Measurements from ENCODE around the gene RANBP9. TPM values are rescaled to one million over a fixed set of nuclear protein-coding genes. Genes with fewer than 3 reads are reported as not detected.

Gene RANBP9
- total RNA-seq, 1 donor from 2014 or later = 32.3 TPM

DNA sequence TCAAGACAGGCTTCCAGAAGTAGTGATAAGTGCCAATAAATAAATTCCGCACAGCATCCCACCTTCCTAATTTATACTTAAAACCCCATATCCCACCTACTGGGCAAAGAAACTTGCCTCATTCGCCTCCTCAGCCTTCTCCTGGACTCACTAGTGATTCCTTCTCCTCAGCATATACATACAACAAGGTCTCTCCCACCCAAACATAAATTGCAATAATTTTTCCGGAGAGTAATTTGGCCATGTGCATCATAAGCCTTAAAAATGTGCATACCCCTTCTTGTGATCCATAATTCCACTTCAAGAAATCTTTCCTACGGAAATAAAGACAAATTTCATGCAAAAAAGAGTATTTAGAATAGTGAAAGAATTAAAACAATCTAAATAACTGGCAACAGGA lies 26.8 kb downstream of the RANBP9 start:
- no peak for ATAC-seq
- no peak for DNase-seq (ENCODE audit: missing footprints)
- intact Hi-C loops (cut with DNase I) = no loop called here

DNA sequence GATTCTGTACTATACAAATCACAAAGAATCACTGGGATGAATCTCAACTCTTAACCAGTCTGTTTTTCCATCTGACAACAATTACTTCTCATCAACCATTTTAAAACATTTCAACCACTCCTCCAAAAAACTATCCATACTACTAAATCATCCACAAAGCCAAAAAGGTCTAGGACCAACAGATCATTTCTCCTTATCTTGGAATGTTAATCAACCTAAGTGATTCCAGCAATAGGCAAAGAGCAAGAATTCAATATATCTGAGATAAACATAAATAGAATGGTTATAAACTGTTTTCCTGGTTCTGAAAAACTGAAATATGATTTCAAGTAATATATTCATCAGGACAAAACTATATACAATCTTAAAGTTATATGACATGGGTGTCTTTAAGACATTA lies 28.6 kb downstream of the RANBP9 start:
- DNase-seq (ENCODE audit: missing footprints) = no peak
- ATAC-seq = no peak
- intact Hi-C loops (cut with DNase I) = no loop called here

- no peak for DNase-seq (ENCODE audit: missing footprints)
- intact Hi-C loops (cut with DNase I) = no loop called here
- ATAC-seq = no peak
Measured at GRCh38 chr6:13682346-13682745, 29.3 kb downstream of the RANBP9 start.

DNA sequence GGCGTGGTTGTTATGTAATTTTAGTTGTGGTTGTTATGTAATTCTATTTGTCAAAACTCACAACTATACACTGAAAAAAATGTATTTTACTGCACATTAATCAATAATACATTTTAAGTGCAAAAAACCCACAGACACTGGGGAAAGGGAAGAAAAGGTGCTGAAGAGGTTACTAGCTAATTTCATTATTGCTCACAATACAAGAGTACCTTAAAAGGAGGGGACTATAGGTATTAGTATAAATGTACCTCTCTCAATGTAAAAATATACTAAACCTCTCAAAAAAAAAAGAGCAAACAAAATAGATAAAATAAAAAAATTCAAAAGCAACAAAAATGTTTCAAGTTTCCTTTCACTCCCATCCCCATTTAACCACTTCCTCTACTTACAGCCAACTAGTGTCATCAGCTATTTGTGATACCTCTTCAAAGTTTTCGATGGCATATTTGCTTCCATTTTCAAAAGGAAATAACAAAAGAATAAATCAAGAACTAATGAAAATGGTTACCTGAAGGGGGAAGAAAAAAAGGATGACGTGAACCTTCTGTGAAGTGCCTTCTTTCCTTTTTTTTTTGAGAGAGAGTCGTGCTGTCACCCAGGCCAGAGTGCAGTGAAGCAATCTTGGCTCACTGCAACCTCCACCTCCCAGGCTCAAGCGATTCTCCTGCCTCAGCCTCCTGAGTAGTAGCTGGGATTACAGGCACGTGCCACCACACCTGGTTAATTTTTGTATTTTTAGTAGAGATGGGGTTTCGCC lies 30.2 kb downstream of the RANBP9 start:
- no peak for DNase-seq (ENCODE audit: missing footprints)
- no peak for ATAC-seq
- intact Hi-C loops (cut with DNase I) = no loop called here

- DNase-seq (ENCODE audit: missing footprints) (no peak), ATAC-seq (no peak)
- intact Hi-C loops (cut with DNase I) = no loop called here
Measured at GRCh38 chr6:13680448-13680968, 31.1 kb downstream of the RANBP9 start.

DNA sequence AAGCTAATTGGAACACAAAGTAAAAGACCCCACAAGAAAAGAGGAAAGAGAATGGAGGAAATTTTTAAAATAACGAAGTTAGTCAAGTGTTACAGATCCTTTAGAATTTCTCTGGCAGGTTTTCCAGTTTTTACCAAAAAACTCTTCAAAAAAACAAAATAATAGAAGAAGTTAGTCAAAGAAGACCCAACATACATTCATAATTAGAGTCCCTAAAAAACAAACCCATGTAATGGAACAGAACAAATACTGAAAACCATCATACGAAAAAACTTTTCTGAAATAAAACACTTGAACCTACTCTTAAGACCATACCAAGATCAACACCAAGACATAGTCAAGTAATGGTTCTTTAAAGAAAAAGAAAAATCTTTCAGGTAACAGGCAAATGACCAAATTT lies 31.6 kb downstream of the RANBP9 start:
- DNase-seq (ENCODE audit: missing footprints) (no peak), ATAC-seq (no peak)
- intact Hi-C loops (cut with DNase I) = no loop called here

- intact Hi-C loops (cut with DNase I) = no loop called here
- DNase-seq (ENCODE audit: missing footprints) (no peak), ATAC-seq (peak; percentile 8)
Measured at GRCh38 chr6:13678255-13678983, 33.2 kb downstream of the RANBP9 start.

GRCh38 chr6:13677878-13678254 lies 33.8 kb downstream of the RANBP9 start:
- intact Hi-C loops (cut with DNase I) = no loop called here
- no peak for DNase-seq (ENCODE audit: missing footprints)
- no peak for ATAC-seq

- ATAC-seq = no peak
- intact Hi-C loops (cut with DNase I) = no loop called here
- no peak for DNase-seq (ENCODE audit: missing footprints)
Measured at GRCh38 chr6:13676551-13677156, 35.0 kb downstream of the RANBP9 start.

- intact Hi-C loops (cut with DNase I) = no loop called here
- ATAC-seq = no peak
Measured at GRCh38 chr6:13674533-13675190, 37.0 kb downstream of the RANBP9 start.

GRCh38 chr6:13673825-13674444 lies 37.7 kb downstream of the RANBP9 start:
- DNase-seq (ENCODE audit: missing footprints) (no peak), ATAC-seq (no peak)
- intact Hi-C loops (cut with DNase I) = no loop called here

More at GRCh38 chr6:13674533-13675190, 37.0 kb downstream of the RANBP9 start:
- no peak for DNase-seq (ENCODE audit: missing footprints)

GRCh38 chr6:13673368-13673767 lies 38.3 kb downstream of the RANBP9 start:
- no peak for DNase-seq (ENCODE audit: missing footprints)
- intact Hi-C loops (cut with DNase I) = no loop called here
- no peak for ATAC-seq

DNA sequence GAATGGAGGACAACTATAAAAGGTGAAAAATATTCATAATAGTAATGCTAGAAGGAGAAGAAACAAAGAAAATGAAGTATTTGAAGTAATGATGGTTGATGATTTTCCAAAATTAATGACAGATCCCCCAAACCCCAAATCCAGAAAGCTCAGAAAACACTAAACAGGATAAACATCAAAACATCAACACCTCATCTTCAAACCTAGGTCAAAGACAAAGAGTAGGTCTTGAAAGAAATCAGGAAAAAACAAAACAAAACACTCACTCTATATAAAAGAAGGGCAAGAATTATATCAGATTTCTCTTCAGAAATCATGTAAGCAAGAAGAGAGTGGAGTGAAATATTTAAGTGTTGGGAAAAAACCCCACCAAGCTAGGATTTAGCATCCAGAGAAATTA lies 38.7 kb downstream of the RANBP9 start:
- ATAC-seq (no peak), DNase-seq (ENCODE audit: missing footprints) (no peak)
- intact Hi-C loops (cut with DNase I) = no loop called here

GRCh38 chr6:13671548-13672127 lies 40.0 kb downstream of the RANBP9 start:
- DNase-seq (ENCODE audit: missing footprints) (no peak), ATAC-seq (no peak)
- intact Hi-C loops (cut with DNase I) = no loop called here

- no peak for DNase-seq (ENCODE audit: missing footprints)
- intact Hi-C loops (cut with DNase I) = no loop called here
- ATAC-seq = no peak
Measured at GRCh38 chr6:13669476-13669875, 42.2 kb downstream of the RANBP9 start.

DNA sequence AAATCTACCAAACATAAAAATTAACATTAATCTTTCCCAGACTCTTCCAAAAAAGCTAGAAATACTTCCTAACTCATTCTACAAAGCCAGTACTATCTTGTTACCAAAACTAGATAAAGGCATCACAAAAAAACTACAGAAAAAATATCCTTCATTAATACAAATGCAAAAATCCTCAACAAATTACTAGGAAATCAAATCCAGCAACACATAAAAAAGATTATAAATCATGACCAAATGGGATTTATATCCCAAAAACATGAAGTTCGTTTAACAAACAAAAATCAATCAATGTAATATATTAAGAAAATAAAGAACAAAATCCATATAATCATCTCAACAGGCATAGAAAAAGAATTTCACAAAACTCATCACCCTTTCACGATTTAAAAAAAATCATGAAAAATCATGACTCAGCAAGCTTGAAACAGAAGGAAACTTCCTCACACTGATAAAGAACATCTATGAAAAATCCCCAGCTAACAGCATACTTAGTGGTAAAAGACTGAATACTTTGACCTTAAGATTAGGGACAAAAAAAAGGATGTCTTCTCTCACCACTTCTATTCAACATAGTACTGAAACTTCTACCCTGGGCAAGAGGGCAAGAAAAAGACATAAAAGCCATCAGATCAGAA lies 43.2 kb downstream of the RANBP9 start:
- ATAC-seq (no peak), DNase-seq (ENCODE audit: missing footprints) (no peak)
- intact Hi-C loops (cut with DNase I) = no loop called here

GRCh38 chr6:13667655-13668054 lies 44.0 kb downstream of the RANBP9 start:
- no peak for DNase-seq (ENCODE audit: missing footprints)
- ATAC-seq = no peak
- intact Hi-C loops (cut with DNase I) = no loop called here
